ENCODE data around the gene OR2Z1.

Gene OR2Z1, protein sequence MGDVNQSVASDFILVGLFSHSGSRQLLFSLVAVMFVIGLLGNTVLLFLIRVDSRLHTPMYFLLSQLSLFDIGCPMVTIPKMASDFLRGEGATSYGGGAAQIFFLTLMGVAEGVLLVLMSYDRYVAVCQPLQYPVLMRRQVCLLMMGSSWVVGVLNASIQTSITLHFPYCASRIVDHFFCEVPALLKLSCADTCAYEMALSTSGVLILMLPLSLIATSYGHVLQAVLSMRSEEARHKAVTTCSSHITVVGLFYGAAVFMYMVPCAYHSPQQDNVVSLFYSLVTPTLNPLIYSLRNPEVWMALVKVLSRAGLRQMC

GRCh38 chr19:8721334-8721733, at the start of gene OR2Z1:
OR2Z1 (plus strand) TSS chr19:8721634; CDS start chr19:8731029, 9,395 bp downstream.
- DNase-seq, result no peak

- DNase-seq, result no peak
These were observed 48.0 kb upstream of the OR2Z1 start for GRCh38 chr19:8673276-8673891.

GRCh38 chr19:8675066-8675465, 46.4 kb upstream of the OR2Z1 start:
- no peak for DNase-seq

DNA sequence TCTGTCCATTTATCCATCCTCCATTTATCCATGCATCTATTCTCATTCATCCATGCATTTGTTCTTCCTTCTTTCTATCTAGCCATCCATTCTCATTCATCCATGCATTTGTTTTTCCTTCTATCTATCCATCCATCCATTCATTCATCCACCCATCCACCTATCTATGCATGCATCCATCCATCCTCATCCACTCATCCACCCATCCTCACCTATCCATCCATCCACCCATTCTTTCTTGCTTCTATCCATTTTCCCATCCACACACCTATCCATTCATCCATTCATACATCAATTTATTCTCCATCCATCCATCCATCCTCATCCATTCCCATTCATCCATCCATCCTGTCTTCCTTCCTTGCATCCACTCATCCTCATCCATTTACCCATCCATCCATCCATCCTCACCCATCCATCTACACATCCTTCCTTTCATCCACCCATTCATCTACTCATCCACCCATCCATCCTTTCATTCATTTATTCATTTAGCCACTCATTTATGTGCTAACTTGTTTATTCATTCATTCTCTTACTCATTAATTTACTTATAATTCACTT, 43.1 kb upstream of the OR2Z1 start:
- no peak for DNase-seq

DNA sequence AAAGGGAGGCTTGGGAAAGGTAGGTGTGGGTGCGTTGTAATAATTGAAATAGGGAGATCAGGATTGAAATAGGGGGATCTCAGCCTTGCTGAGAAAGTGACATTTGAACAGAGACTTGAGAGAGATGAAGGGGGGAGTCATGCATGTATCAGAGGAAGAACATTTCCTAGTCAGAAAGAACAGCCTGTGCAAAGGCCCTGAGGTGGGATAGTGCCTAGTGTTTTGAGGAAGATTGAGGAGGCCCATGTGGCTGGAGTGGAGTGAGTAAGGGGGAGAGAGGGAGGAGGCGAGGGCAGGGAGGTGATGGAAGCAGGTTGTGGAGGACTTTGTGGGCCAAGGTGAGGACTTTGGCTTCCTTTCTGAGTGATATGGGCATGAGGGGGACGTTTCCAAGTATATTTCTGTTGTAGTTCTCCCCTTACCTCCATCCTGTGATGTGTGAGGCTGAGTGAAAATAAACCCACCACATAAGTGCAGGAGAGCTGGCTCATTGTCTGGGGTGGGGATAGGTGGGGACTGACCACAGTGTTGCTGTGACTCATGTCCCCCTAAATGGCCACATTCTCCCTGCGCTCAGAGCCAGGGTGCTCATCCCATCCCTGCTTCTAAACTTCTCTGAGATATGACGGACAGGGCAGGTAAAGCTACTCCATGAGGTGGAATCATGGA, 40.6 kb upstream of the OR2Z1 start:
- DNase-seq, result no peak

- no peak for DNase-seq
These were observed 39.9 kb upstream of the OR2Z1 start for GRCh38 chr19:8681345-8682029.

- no peak for DNase-seq
These were observed 39.0 kb upstream of the OR2Z1 start for GRCh38 chr19:8682472-8682871.

DNA sequence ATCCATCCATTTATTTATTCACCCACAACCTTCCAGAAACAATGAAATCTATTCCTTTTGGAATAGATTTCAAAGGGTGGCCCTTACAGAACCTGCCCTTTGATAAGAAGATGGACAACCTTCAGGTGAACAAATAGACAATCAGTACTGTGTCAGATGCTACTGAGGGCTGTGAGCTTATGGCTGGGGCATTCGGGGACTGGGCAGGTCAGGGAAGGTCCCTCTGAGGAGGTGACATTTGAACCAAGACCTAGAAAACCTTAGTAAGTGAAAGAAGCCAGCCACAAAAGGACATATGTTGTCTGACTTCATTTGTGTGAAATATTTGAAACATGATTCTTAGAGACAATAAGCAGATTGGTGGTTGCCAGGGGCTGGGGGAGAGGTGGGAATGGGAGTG, 38.5 kb upstream of the OR2Z1 start:
- no peak for DNase-seq

GRCh38 chr19:8684001-8684902, 37.2 kb upstream of the OR2Z1 start:
- no peak for DNase-seq

- DNase-seq, result no peak
These were observed 34.9 kb upstream of the OR2Z1 start for GRCh38 chr19:8686549-8686948.

DNA sequence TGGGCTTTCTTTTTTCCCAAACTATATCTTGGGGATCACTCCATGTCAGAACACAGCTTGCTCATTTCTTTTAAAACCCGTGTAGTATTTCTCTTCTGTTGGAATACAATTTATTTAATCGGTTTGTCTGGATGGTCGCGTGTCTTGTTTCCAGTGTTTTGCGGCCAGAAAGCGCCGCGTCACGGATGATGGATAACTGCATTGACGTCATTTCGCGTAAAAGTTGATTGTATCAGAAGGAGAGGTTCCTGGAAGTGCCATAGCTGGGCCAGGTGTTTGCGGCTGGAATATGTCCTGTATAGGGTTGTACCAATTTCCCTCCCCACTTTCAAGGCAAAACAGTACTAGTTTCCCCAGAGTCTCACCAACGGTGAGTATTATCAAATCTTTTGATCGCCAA, 32.5 kb upstream of the OR2Z1 start:
- DNase-seq, result no peak

DNA sequence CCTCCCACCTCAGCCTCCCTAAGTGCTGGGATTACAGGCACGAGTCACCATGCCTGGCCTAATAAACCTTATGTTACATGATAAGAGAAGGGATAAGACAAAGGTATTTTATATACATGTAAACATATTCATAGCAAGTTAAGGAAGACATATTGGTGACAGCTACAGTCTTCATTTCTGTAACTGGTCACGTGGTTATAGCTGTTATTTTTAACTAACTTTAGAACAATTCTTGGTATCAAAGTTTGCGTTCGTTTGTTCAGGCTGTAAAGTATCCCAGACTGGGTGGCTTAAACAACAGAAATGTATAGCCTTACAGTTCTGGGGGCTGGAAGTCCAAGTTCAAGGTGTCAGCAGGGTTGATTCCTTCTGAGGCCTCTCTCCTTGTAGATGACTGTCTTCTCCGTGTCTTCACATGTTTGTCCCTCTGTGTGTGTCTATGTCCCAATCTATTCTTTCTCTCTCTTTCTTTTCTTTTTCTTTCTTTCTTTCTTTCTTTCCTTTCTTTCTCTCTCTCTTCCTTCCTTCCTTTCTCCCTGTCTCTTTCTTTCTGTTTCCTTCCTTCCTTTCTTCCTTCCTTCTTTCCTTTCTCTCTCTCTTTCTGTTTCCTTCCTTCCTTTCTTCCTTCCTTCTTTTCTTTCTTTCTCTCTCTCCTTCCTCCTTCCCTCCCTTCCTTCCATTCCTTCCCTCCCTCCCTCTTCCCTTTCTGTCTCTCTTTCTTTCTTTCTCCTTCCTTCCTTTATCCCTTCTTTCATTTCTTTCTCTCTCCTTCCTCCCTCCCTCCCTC, 30.5 kb upstream of the OR2Z1 start:
- no peak for DNase-seq

- no peak for DNase-seq
These were observed 25.9 kb upstream of the OR2Z1 start for GRCh38 chr19:8695501-8695900.

GRCh38 chr19:8695911-8696310, 25.5 kb upstream of the OR2Z1 start:
- no peak for DNase-seq

GRCh38 chr19:8696993-8697392, 24.4 kb upstream of the OR2Z1 start:
- DNase-seq, result no peak

GRCh38 chr19:8697671-8698432, 23.6 kb upstream of the OR2Z1 start:
- DNase-seq, result no peak

DNA sequence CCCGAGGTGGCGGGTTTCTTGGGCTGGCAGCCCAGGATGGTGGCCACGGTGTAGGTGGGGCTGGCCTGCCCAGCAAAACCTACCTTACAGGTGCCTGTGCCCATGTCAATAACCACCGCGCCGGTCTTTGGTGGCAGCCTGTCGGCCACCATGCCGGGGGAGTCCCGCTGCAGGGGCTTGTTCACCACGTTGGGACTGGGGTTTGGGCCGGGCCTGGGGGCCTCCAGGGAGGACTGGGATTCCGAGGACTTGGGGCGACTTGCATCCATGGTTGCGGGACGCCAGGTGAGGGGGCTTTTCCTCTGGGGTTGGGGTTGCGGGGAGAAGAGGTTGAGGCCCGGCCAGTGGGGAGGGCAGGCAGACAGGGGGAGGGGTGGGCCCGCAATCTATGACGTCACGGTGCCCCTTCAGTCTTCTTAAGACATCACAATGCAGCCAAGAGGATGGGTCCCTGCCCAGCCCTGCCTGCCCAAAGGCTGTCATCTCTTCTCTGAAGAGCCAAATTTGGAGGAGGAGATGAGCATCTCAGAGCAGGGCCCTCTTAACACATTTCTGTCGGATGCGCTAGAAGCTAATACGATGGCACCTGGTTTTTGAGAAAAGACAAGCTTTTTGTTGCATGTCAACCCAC, 22.9 kb upstream of the OR2Z1 start, which contains the start of gene ACTL9:
TSS of gene ACTL9 (minus strand) at position 363 of the 631 bp plus-strand sequence. CDS start at position 269, 94 bp downstream.
- no peak for DNase-seq

DNA sequence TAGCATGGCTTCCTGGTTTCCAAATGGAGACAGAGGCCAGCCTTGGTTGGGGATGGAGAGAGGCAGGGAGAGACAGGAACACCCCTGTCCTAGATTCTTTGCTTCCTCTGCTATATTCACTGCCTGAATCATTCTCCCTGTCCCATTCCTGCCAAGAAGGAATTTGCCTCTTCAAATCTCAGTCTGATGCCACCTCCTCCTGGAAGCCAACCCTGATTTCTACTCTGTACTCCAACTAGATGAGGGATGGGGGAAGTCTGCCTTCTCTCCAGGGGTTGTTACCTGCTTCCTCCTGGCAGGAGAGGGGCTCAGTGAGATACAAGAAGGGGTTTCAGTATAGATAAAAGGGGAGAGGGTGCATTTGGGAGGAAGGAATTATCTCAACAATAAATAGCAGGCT, 21.5 kb upstream of the OR2Z1 start:
- no peak for DNase-seq

DNA sequence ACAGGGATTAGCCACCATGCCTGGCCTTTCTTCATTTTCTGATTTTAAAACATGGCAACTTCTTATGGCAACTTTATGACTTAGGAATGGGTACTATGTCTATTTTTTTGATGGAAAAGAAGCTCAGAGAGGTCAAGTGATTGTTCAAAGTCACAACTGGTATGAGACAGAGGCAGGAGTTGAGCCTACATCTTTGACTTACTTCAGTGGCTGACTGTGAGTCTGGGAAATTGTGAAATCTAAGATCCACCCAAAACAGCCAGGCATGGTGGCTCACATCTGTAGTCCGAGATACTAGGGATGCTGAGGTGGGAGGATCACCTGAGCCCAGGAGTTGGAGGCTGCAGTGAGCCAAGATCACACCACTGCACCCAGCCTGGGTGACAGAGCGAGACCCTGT, 20.5 kb upstream of the OR2Z1 start:
- DNase-seq, result no peak

- no peak for DNase-seq
These were observed 19.1 kb upstream of the OR2Z1 start for GRCh38 chr19:8702350-8702749.

Data from activated CD4-positive, alpha-beta T cell treated with anti-CD3 and anti-CD28 coated beads, Interleukin-2, amount 50 U/mL, for 1 hour (primary cell).